Measurements from ENCODE around the gene SHFL.

GRCh38 chr19:10126213-10126639, 40.1 kb downstream of the SHFL start:
- TF ChIP-seq EP300 (IDR thresholded peaks at IDR 0.05) (no peak), CTCF (IDR thresholded peaks at IDR 0.05) (no peak), POLR2AphosphoS5 (IDR thresholded peaks at IDR 0.05) (no peak)

Measured in esophagus muscularis mucosa (tissue), 4 donors.